Naive thymus-derived CD8-positive, alpha-beta T cell (primary cell): ENCODE data around the gene PRKCB. TPM values are rescaled to one million over a fixed set of nuclear protein-coding genes. Genes with fewer than 3 reads are reported as not detected.

ENCODE experiments used
- ATAC-seq, 2 donors: fragments of 150-1000 bp; cut with Tn5 transposase in 1 of 2; sonication (Bioruptor Pico), chemical (Tn5 transposase) in 1 of 2; 1 replicate in 1 of 2; 2 replicates in 1 of 2; pipeline ENCODE4 v1.10.0; 2021; ENCODE audit warnings: mild to moderate bottlenecking in 2 of 2, moderate library complexity in 2 of 2
- POLR2A ChIA-PET: fragments of 350-600 bp; sonication (Branson Sonifier 250); formaldehyde crosslinking; loops from one replicate; lab custom pipeline; 2021; ENCODE audit warnings: antibody characterized with exemption; lab: Charles Lee
- DNase-seq, 10 donors: peaks; one replicate each; pipeline versions ENCODE4 v3.0.0 to v3.0.0-alpha.2; 2020 to 2022
- H3K27ac Mint-ChIP-seq, 10 donors: one replicate each; pipeline ENCODE4 v1.8.0; 2020 to 2022; ENCODE audit warnings: mild to moderate bottlenecking in 10 of 10, mixed read lengths in 10 of 10, moderate library complexity in 4 of 10, inconsistent platforms in 1 of 10
- H3K27me3 Mint-ChIP-seq, 5 donors: one replicate each; pipeline ENCODE4 v1.8.0; 2021 to 2022; ENCODE audit warnings: mixed read lengths in 5 of 5
- H3K36me3 Mint-ChIP-seq, 3 donors: one replicate each; pipeline ENCODE4 v1.8.0; 2020 to 2022; ENCODE audit warnings: mixed read lengths in 3 of 3, mild to moderate bottlenecking in 2 of 3, inconsistent platforms in 1 of 3
- H3K4me1 Mint-ChIP-seq, 4 donors: one replicate each; pipeline ENCODE4 v1.8.0; 2021 to 2022; ENCODE audit warnings: mixed read lengths in 4 of 4
- H3K4me3 Mint-ChIP-seq, 10 donors: one replicate each; pipeline ENCODE4 v1.8.0; 2020 to 2022; ENCODE audit warnings: mild to moderate bottlenecking in 10 of 10, mixed read lengths in 10 of 10, moderate library complexity in 6 of 10, inconsistent platforms in 1 of 10
- H3K9me3 Mint-ChIP-seq, 9 donors: one replicate each; pipeline ENCODE4 v1.8.0; 2020 to 2022; ENCODE audit warnings: mixed read lengths in 9 of 9, mild to moderate bottlenecking in 3 of 9, inconsistent platforms in 1 of 9, moderate library complexity in 1 of 9
- polyA plus RNA-seq, 3 donors: library from polyadenylated mRNA; unstranded; fragments of 300-500 nt; fragmentation: Illumina TruSeq; gene quantifications; one replicate each; pipeline ENCODE4 v1.2.3, GENCODE V29; 2021
- total RNA-seq, 8 experiments: library from RNA in 2 of 8; stranded (reverse) in 2 of 8; gene quantifications; one replicate each; pipeline ENCODE4 v1.2.3 and lab custom pipeline; 2021 to 2026

PRKCB gene
- total and polyA plus RNA-seq, 5 experiments from 2014 or later, result 57.2 to 142 (median 123) TPM

DNA sequence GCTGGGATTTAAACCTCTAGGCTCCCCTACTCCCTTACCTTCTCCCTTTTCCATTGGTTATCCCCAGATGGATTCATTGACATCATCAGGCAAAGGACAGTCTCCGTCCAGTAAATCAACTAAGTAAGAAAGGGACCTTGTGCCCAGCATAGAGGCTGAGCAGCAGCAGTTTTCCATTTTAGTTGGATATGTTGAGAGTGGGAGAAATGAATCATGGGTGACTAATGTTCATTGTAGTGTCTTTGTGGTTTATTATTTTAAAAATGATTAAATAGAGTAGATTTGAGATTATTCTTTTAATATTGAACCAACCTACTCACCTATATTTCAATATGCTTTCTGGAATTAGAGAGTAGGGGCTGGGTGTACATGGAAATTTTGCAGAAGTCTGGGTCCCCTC lies 321.0 kb downstream of the PRKCB start:
- H3K27ac Mint-ChIP-seq, result peak overlapping the region in 1 of 10 donors; percentile 39
- peaks cover 5 to 61% (median 30%) of the 10 kb centered on the region in 3 donors for H3K36me3 Mint-ChIP-seq
- POLR2A ChIA-PET, result no interaction called here

GRCh38 chr16:24163935-24164334 lies 328.2 kb downstream of the PRKCB start:
- POLR2A ChIA-PET, result no interaction called here
- Mint-ChIP-seq H3K36me3 (peaks cover 0 to 74% (median 18%) of the 10 kb centered on the region in 3 donors), H3K9me3 (no peaks in the 10 kb centered on the region), H3K27me3 (no peaks in the 10 kb centered on the region), H3K4me1 (peaks cover 0 to 5% (median 0%) of the 10 kb centered on the region in 4 donors), H3K4me3 (no peak overlapping the region), H3K27ac (no peak overlapping the region)
- DNase-seq (no peak), ATAC-seq (no peak)

More for the DNA sequence above, 321.0 kb downstream of the PRKCB start:
- no peak overlapping the region for H3K4me3 Mint-ChIP-seq
- no peak for ATAC-seq
- H3K9me3 Mint-ChIP-seq, result no peaks in the 10 kb centered on the region
- no peak for DNase-seq
- peaks cover 11 to 31% (median 16%) of the 10 kb centered on the region in 4 donors for H3K4me1 Mint-ChIP-seq
- no peaks in the 10 kb centered on the region for H3K27me3 Mint-ChIP-seq

GRCh38 chr16:24164416-24164815 lies 328.6 kb downstream of the PRKCB start:
- Mint-ChIP-seq H3K4me1 (peaks cover 0 to 5% (median 0%) of the 10 kb centered on the region in 4 donors), H3K9me3 (no peaks in the 10 kb centered on the region), H3K36me3 (peaks cover 0 to 74% (median 15%) of the 10 kb centered on the region in 3 donors), H3K27me3 (no peaks in the 10 kb centered on the region), H3K27ac (peak overlapping the region in 1 of 10 donors; percentile 3), H3K4me3 (no peak overlapping the region)
- ATAC-seq (no peak), DNase-seq (no peak)
- POLR2A ChIA-PET, result no interaction called here

- ATAC-seq, result no peak
- Mint-ChIP-seq H3K4me1 (peaks cover 0 to 5% (median 0%) of the 10 kb centered on the region in 4 donors), H3K9me3 (no peaks in the 10 kb centered on the region), H3K4me3 (no peak overlapping the region), H3K36me3 (peaks cover 0 to 71% (median 17%) of the 10 kb centered on the region in 3 donors), H3K27me3 (no peaks in the 10 kb centered on the region), H3K27ac (no peak overlapping the region)
- no peak for DNase-seq
- POLR2A ChIA-PET, result no interaction called here
These were observed 329.5 kb downstream of the PRKCB start for GRCh38 chr16:24165273-24165672.

- Mint-ChIP-seq H3K4me3 (no peak overlapping the region), H3K9me3 (no peaks in the 10 kb centered on the region), H3K36me3 (peaks cover 0 to 75% (median 22%) of the 10 kb centered on the region in 3 donors), H3K27ac (peak overlapping the region in 4 of 10 donors; percentile 16 to 79 (median 34)), H3K27me3 (no peaks in the 10 kb centered on the region), H3K4me1 (peaks cover 0 to 3% (median 0%) of the 10 kb centered on the region in 4 donors)
- POLR2A ChIA-PET, result no interaction called here
- ATAC-seq (no peak), DNase-seq (no peak)
These were observed 331.1 kb downstream of the PRKCB start for GRCh38 chr16:24166661-24167528.

- Mint-ChIP-seq H3K4me3 (no peak overlapping the region), H3K27me3 (no peaks in the 10 kb centered on the region), H3K9me3 (no peaks in the 10 kb centered on the region), H3K4me1 (peaks cover 0 to 3% (median 0%) of the 10 kb centered on the region in 4 donors), H3K36me3 (peaks cover 0 to 80% (median 34%) of the 10 kb centered on the region in 3 donors), H3K27ac (no peak overlapping the region)
- POLR2A ChIA-PET, result no interaction called here
- ATAC-seq (no peak), DNase-seq (no peak)
These were observed 333.1 kb downstream of the PRKCB start for GRCh38 chr16:24168856-24169255.

DNA sequence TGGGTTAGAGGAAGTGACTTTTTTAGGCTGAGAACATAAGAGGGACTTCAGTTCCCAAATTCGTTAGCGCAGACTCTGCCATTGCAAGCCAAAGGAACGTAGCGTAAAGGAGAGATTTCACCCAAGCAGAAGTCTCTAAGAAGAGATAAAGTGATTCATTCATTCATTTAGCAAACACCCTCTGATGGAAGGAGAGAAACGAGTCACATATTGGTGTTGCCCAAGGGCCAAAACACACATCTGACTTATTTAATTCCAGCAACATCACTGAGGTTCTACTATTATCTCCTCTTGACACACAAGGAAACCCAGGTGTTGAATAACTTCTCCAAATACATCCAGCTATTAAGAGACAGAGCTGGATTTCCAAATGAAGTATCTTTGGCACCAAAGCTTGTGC lies 334.6 kb downstream of the PRKCB start:
- Mint-ChIP-seq H3K27ac (no peak overlapping the region), H3K4me3 (no peak overlapping the region), H3K4me1 (no peaks in the 10 kb centered on the region), H3K27me3 (no peaks in the 10 kb centered on the region), H3K36me3 (peaks cover 4 to 82% (median 35%) of the 10 kb centered on the region in 3 donors), H3K9me3 (no peaks in the 10 kb centered on the region)
- POLR2A ChIA-PET, result no interaction called here
- no peak for ATAC-seq
- DNase-seq, result no peak

- Mint-ChIP-seq H3K27ac (peak overlapping the region in 2 of 10 donors; percentile 29 to 53), H3K4me3 (no peak overlapping the region), H3K27me3 (no peaks in the 10 kb centered on the region), H3K9me3 (no peaks in the 10 kb centered on the region), H3K36me3 (peaks cover 12 to 88% (median 55%) of the 10 kb centered on the region in 3 donors), H3K4me1 (peaks cover 0 to 5% (median 0%) of the 10 kb centered on the region in 4 donors)
- POLR2A ChIA-PET, result no interaction called here
- ATAC-seq (no peak), DNase-seq (no peak)
These were observed 338.7 kb downstream of the PRKCB start for GRCh38 chr16:24174504-24174903.

DNA sequence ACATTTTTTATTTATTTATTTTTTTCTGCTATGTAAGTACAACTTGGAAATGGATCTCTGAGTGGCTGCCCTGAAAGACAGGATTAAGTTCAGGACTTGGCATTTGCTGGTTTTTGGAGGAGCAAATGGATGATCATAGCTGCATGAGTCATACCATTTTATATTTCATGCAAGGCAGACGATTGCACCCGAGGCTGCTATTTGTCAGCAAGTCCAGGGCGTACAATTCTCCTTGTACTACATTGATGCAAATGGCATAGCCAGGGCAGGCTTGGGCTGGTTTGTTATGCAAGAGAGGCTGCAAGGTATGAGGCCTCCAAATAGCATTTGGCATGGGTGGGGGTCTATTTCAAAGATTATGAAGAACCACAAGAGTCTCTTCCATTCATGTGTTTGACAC lies 339.2 kb downstream of the PRKCB start:
- DNase-seq, result no peak
- no peak overlapping the region for H3K27ac Mint-ChIP-seq
- peaks cover 0 to 5% (median 0%) of the 10 kb centered on the region in 4 donors for H3K4me1 Mint-ChIP-seq
- H3K27me3 Mint-ChIP-seq, result no peaks in the 10 kb centered on the region
- no peak for ATAC-seq
- peaks cover 12 to 91% (median 57%) of the 10 kb centered on the region in 3 donors for H3K36me3 Mint-ChIP-seq
- POLR2A ChIA-PET, result no interaction called here
- no peak overlapping the region for H3K4me3 Mint-ChIP-seq
- H3K9me3 Mint-ChIP-seq, result no peaks in the 10 kb centered on the region

GRCh38 chr16:24178496-24178895 lies 342.7 kb downstream of the PRKCB start:
- H3K4me1 Mint-ChIP-seq, result peaks cover 0 to 5% (median 0%) of the 10 kb centered on the region in 4 donors
- peak overlapping the region in 1 of 10 donors; percentile 28 for H3K27ac Mint-ChIP-seq
- no peaks in the 10 kb centered on the region for H3K9me3 Mint-ChIP-seq
- POLR2A ChIA-PET, result no interaction called here
- H3K27me3 Mint-ChIP-seq, result no peaks in the 10 kb centered on the region
- H3K4me3 Mint-ChIP-seq, result no peak overlapping the region
- peaks cover 12 to 93% (median 59%) of the 10 kb centered on the region in 3 donors for H3K36me3 Mint-ChIP-seq
- ATAC-seq, result no peak
- DNase-seq, result no peak

GRCh38 chr16:24180451-24180850 lies 344.7 kb downstream of the PRKCB start:
- Mint-ChIP-seq H3K27ac (no peak overlapping the region), H3K27me3 (no peaks in the 10 kb centered on the region), H3K4me1 (peaks cover 0 to 5% (median 0%) of the 10 kb centered on the region in 4 donors), H3K4me3 (no peak overlapping the region), H3K9me3 (no peaks in the 10 kb centered on the region), H3K36me3 (peaks cover 8 to 91% (median 48%) of the 10 kb centered on the region in 3 donors)
- ATAC-seq (no peak), DNase-seq (no peak)
- POLR2A ChIA-PET, result no interaction called here

- POLR2A ChIA-PET, result no interaction called here
- H3K9me3 Mint-ChIP-seq, result no peaks in the 10 kb centered on the region
- peaks cover 5 to 89% (median 23%) of the 10 kb centered on the region in 3 donors for H3K36me3 Mint-ChIP-seq
- peak overlapping the region in 4 of 10 donors; percentile 4 to 74 (median 46) for H3K27ac Mint-ChIP-seq
- DNase-seq, result no peak
- no peaks in the 10 kb centered on the region for H3K27me3 Mint-ChIP-seq
- no peak overlapping the region for H3K4me3 Mint-ChIP-seq
- H3K4me1 Mint-ChIP-seq, result peaks cover 0 to 11% (median 4%) of the 10 kb centered on the region in 4 donors
- ATAC-seq, result no peak
These were observed 352.3 kb downstream of the PRKCB start for GRCh38 chr16:24188021-24188542.

DNA sequence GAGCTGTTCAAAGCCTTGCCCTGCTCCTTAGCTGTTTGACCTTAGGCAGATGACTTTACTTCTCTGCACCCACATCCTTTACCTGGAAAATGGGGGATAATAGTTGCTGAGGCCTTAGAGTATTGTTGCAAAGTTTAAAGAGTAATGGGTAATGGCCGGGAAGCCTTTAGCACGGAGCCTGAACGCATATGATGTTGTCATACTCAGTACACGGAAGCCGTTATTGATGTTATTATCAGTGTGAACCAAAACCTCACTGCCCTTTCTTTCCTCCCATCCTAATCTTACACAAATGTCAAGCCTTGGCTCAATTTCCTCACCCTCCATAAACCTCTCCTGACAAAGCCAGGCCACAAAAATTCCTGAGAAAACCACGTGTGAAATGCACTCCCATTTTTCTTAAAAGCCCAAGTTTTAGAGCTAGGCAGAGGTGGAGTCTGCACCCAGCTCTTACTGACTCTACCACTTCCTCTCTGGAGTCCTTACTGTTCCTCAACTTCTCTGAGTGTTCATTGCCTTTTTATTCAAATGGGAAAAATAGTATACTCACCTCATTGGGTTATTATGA lies 353.1 kb downstream of the PRKCB start:
- DNase-seq, result no peak
- peaks cover 5 to 87% (median 20%) of the 10 kb centered on the region in 3 donors for H3K36me3 Mint-ChIP-seq
- H3K4me1 Mint-ChIP-seq, result peaks cover 0 to 11% (median 5%) of the 10 kb centered on the region in 4 donors
- peak overlapping the region in 1 of 10 donors; percentile 14 for H3K4me3 Mint-ChIP-seq
- no peak for ATAC-seq
- no peaks in the 10 kb centered on the region for H3K9me3 Mint-ChIP-seq
- H3K27ac Mint-ChIP-seq, result peak overlapping the region in 4 of 10 donors; percentile 50 to 65 (median 61)
- POLR2A ChIA-PET, result no interaction called here
- H3K27me3 Mint-ChIP-seq, result no peaks in the 10 kb centered on the region
